GM12801 (cell line): ENCODE measurements around the gene CLIC5.

Source experiments
- TF ChIP-seq, protein P1 (sequence below): IDR thresholded peaks from one replicate; pipeline ENCODE4 v1.5.1; 2011; ENCODE audit warnings: control low read depth; ENCODE audit not compliant: insufficient read length; ENCODE audit errors: extremely low read depth

CLIC5 gene

DNA sequence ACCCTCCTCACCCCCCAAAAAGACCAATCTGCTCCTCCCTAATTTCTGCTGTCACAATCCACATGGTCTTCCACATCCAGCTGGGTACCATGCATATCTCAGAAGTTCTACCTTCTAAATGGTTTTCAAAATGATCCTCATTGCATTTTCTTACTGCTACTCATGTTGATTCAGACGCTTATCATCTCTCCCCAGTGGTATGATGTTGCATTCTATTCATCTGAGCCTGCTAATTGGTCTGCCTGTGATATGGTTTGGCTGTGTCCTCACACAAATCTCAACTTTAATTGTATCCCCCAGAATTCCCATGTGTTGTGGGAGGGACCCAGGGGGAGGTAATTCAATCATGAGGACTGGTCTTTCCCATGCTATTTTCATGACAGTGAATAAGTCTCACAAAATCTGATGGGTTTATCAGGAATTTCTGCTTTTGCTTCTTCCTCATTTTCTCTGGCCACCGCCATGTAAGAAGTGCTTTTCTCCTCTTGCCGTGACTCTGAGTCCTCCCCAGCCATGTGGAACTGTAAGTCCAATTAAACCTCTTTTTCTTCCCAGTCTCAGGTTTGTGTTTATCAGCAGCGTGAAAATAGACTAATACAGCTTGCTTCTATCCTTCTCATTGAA, 41.4 kb upstream of the CLIC5 start:
- TF ChIP-seq, protein P1, sequence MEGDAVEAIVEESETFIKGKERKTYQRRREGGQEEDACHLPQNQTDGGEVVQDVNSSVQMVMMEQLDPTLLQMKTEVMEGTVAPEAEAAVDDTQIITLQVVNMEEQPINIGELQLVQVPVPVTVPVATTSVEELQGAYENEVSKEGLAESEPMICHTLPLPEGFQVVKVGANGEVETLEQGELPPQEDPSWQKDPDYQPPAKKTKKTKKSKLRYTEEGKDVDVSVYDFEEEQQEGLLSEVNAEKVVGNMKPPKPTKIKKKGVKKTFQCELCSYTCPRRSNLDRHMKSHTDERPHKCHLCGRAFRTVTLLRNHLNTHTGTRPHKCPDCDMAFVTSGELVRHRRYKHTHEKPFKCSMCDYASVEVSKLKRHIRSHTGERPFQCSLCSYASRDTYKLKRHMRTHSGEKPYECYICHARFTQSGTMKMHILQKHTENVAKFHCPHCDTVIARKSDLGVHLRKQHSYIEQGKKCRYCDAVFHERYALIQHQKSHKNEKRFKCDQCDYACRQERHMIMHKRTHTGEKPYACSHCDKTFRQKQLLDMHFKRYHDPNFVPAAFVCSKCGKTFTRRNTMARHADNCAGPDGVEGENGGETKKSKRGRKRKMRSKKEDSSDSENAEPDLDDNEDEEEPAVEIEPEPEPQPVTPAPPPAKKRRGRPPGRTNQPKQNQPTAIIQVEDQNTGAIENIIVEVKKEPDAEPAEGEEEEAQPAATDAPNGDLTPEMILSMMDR: no peak

DNA sequence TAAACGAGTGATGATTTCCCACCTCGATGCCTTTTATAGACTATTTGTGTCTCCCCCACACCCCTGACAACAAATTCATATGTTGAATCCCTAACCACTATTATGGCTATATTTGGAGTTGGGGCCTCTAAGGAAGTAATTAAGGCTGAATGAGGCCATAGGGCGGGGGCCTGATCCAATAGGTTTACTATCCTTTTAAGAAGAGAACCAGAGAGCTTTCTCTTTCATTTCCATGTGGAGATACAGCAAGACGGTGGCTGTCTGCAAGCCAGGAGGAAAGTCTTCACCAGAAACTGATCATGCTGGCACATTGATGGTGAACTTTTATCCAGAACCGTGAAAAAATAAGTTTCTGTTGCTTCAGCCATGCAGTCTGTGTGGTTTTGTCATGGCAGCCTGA, 38.9 kb upstream of the CLIC5 start:
- TF ChIP-seq, protein P1: no peak

DNA sequence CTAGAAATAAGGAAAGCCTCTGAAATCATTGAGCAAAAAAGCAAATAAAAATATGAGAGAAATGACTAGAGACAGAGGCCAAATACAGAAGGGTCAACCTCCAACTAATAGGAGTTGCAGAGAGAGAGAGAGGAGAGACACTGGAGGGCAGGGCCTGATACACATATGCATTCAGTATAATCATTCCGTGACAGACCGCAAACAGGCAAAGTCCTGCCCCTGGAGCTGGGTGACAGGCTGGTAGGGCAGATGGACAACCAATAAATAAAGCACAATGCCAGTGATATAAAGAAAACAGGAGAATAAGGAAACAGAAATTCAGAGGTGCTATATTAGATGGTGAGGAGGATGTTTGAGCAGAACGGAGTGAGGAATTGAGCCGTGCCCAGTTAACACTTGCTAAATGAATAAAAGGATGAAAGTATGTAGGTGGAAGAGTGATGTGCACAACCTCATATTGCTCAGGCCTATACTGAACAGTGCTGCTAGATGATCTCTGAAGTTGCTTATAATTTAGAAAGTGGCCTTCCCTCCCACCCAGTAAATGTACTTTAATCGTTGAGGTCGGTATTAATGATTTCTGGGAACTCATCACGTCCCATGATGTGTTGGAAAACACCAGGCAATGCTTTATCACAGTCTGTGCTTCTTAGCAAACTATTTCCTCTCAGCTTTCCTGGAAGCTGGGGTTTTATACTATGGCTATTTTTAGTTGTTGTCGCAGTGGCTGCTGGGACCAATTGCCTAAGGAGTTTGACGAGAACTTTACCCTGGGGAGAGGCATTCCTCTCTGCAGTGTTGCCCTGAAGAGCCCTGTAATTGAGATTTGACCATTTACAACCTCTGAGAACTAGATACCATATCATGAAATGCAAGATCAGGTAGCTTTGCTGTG, 37.6 kb upstream of the CLIC5 start:
- TF ChIP-seq, protein P1: no peak

DNA sequence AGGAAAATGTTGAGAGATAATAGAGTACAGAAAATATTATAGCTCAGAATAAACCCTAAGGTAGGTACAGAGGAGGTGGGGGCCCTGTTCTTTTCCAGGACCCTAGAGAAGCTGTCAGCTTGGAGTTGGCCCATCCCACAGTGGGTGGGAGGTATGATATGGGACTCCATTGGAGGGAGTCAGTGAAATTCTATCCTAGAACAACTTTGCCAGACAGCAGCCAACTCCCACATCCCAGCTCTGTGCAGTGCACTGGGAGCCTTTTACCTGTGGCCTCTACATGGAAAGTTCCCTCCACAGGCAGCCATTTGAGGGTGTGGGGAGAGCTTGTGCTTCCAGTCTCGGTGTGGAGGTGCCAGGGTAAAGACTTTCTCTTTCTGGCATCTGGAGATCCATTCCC, 36.8 kb upstream of the CLIC5 start:
- TF ChIP-seq, protein P1: no peak

DNA sequence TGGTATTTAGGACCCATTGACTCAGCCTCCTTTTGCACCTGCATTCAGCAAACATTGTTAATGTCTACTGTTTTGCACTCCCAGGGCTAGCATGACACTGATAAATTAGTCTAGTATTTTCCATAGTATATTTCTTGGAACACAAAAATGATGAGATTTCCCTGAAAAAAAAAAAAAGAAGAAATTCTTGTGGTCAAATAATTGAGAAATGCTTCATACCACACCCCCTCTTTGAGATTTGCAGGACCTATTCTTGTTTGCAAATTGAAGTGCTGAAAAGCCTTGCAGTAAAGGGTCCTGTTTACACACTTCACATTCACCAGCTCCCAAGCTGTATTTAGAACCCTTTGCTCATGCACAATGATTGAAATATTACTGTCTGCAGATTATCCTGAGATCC, 36.3 kb upstream of the CLIC5 start:
- TF ChIP-seq, protein P1: no peak

DNA sequence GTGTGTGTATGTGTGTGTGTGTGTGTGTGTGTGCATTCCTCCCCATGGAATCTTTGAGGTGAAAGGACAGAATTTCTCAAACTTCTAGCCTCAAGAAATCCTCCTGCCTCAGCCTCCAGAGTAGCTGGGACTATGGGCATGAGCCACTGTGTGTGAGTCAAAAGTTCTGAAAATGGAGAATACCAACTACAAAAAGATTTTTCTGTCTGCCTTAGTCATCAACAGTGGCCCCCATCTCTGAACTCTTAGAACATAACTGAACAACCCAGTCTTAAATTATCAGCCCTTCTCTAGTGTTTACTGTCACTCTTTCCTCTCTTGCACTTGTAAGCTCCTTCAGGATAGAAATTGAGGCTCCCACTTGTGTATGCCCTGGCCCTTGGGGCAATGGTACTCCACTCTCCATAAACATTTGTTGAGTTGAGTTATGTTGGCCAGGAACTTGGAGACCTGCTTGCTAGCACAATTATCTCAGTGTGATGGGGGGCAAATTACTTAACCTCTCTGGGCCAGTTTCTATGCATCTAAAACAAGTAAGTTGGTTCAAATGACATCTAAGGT, 35.3 kb upstream of the CLIC5 start:
- TF ChIP-seq, protein P1: no peak

DNA sequence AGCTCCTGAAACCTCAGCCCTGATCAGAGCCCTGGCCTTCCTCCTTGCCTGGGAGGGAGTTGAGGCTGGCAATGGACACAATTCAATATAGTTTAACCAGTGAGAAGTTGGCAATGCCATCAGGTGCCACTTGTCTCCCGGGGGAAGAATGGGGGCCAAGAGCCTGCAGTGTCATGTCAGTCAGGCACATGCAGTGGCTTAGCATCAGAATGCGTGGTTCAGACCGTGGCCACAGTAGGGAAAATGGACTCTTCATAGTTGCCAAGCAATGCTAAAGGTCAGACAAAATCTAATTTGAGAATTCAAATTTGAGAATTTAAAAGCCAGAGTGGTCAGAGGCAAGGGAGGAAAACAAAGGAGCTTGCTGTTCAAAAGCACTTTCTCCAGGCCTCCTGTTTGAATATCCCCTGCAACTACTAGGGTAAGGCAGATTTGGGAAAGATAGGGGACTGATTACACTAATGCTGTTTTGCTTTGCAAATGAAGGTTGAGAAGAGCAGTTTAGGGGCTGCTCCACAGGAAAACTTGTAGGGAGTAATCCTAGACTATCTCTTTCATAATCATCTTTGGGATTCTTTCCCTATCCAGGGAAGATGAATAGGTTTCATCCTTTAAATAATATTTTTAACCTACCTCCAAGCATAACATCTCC, 33.1 kb upstream of the CLIC5 start:
- TF ChIP-seq, protein P1: no peak
